GM23338 (cell line): ENCODE data around the gene RUVBL2. TPM values are rescaled to one million over a fixed set of nuclear protein-coding genes. Genes with fewer than 3 reads are reported as not detected.

ENCODE experiments used
- ATAC-seq: fragments of 200-7000 bp; cut with Tn5 transposase; 3 replicates; pipeline ENCODE4 v1.9.1; 2020
- DNase-seq: peaks from one replicate; pipeline ENCODE4 v3.0.0-alpha.2; 2015; ENCODE audit warnings: low spot score
- H2AFZ ChIP-seq: fragments of 200-600 bp; sonication (generic); 2 replicates; pipeline ENCODE4 v1.8.0; 2016; ENCODE audit warnings: antibody characterized with exemption, mild to moderate bottlenecking, moderate library complexity
- H3F3A ChIP-seq: fragments of 200-600 bp; sonication (generic); replicated peaks from 2 replicates; pipeline ENCODE4 v1.8.0; 2017; ENCODE audit warnings: antibody characterized with exemption, mixed run types, low read depth
- H3K27ac ChIP-seq: fragments of 200-600 bp; sonication (generic); 2 replicates; pipeline ENCODE4 v1.6.1; 2016; ENCODE audit warnings: low read depth
- H3K27me3 ChIP-seq: fragments of 200-600 bp; sonication (generic); 2 replicates; pipeline ENCODE4 v1.8.0; 2016; ENCODE audit warnings: mild to moderate bottlenecking, mixed run types, moderate library complexity; ENCODE audit not compliant: insufficient read depth
- H3K36me3 ChIP-seq: fragments of 200-600 bp; sonication (generic); 2 replicates; pipeline ENCODE4 v1.8.0; 2016; ENCODE audit warnings: mild to moderate bottlenecking; ENCODE audit not compliant: insufficient read depth
- H3K4me1 ChIP-seq: fragments of 200-600 bp; sonication (generic); 2 replicates; pipeline ENCODE4 v1.8.0; 2016; ENCODE audit warnings: mild to moderate bottlenecking, moderate library complexity; ENCODE audit not compliant: insufficient read depth
- H3K4me2 ChIP-seq: fragments of 200-600 bp; sonication (generic); 2 replicates; pipeline ENCODE4 v1.7.1; 2017; ENCODE audit warnings: mixed run types
- H3K4me3 ChIP-seq: fragments of 200-600 bp; sonication (generic); 2 replicates; pipeline ENCODE4 v1.6.1; 2016; ENCODE audit warnings: mixed run types
- H3K79me2 ChIP-seq: fragments of 200-600 bp; sonication (generic); replicated peaks from 2 replicates; pipeline ENCODE4 v1.8.0; 2017; ENCODE audit warnings: mild to moderate bottlenecking; ENCODE audit not compliant: insufficient read depth
- H3K9me2 ChIP-seq: fragments of 200-600 bp; sonication (generic); 2 replicates; pipeline ENCODE4 v1.8.0; 2017; ENCODE audit not compliant: insufficient read depth
- H4K20me1 ChIP-seq: fragments of 200-600 bp; sonication (generic); replicated peaks from 2 replicates; pipeline ENCODE4 v1.8.0; 2017; ENCODE audit warnings: mild to moderate bottlenecking; ENCODE audit not compliant: insufficient read depth
- H3K27ac Mint-ChIP-seq: 2 replicates; pipeline ENCODE4 v1.8.0; 2020; ENCODE audit warnings: inconsistent platforms, mild to moderate bottlenecking, moderate library complexity, mixed read lengths
- H3K27me3 Mint-ChIP-seq: 3 replicates; pipeline ENCODE4 v1.8.0; 2022; ENCODE audit warnings: low read depth, mild to moderate bottlenecking, moderate library complexity, mixed read lengths, inconsistent platforms; ENCODE audit not compliant: insufficient read depth, poor library complexity
- H3K36me3 Mint-ChIP-seq: 3 replicates; pipeline ENCODE4 v1.8.0; 2021; ENCODE audit warnings: low read depth, mild to moderate bottlenecking, inconsistent platforms, moderate library complexity, mixed read lengths
- H3K4me1 Mint-ChIP-seq: 3 replicates; pipeline ENCODE4 v1.8.0; 2020; ENCODE audit warnings: mild to moderate bottlenecking, inconsistent platforms, mixed read lengths
- H3K4me3 Mint-ChIP-seq: 3 replicates; pipeline ENCODE4 v1.8.0; 2021; ENCODE audit warnings: moderate library complexity, mild to moderate bottlenecking, inconsistent platforms, mixed read lengths
- H3K9me3 Mint-ChIP-seq: 3 replicates; pipeline ENCODE4 v1.8.0; 2020; ENCODE audit warnings: moderate library complexity, mild to moderate bottlenecking, inconsistent platforms, mixed read lengths
- CREB1 ChIP-seq: fragments of 250-450 bp; sonication (Bioruptor Pico); IDR thresholded peaks from 2 replicates; pipeline ENCODE4 v1.5.0; 2020; ENCODE audit warnings: low read depth, mild to moderate bottlenecking, moderate library complexity
- CTCF ChIP-seq, 2 experiments: fragments of 200-600 bp in 1 of 2; sonication (generic) in 1 of 2; conservative IDR thresholded peaks; 2 replicates each; pipeline versions ENCODE4 v1.5.1 to v1.6.1; 2016 to 2017; ENCODE audit warnings: antibody characterized with exemption in 2 of 2, low read depth in 2 of 2, mild to moderate bottlenecking in 2 of 2, moderate library complexity in 1 of 2
- ETS1 ChIP-seq: IDR thresholded peaks from 2 replicates; pipeline ENCODE4 v1.6.1; 2016; ENCODE audit warnings: antibody characterized with exemption
- EZH2 ChIP-seq: fragments of 200-600 bp; sonication (generic); IDR thresholded peaks from one replicate; pipeline ENCODE4 v1.8.0; 2017; ENCODE audit warnings: antibody characterized with exemption, mild to moderate bottlenecking, low read depth; ENCODE audit not compliant: unreplicated experiment
- EZH2phosphoT487 ChIP-seq: fragments of 200-600 bp; sonication (generic); IDR thresholded peaks from one replicate; pipeline ENCODE4 v1.8.1; 2018; ENCODE audit warnings: antibody characterized with exemption; ENCODE audit not compliant: unreplicated experiment
- JUNB ChIP-seq: IDR thresholded peaks from one replicate; pipeline ENCODE4 v1.6.1; 2016; ENCODE audit warnings: antibody characterized with exemption; ENCODE audit not compliant: unreplicated experiment
- NANOG ChIP-seq: IDR thresholded peaks from 2 replicates; pipeline ENCODE4 v1.6.1; 2016; ENCODE audit warnings: antibody characterized with exemption, borderline replicate concordance
- POLR2AphosphoS5 ChIP-seq: IDR thresholded peaks from 2 replicates; pipeline ENCODE4 v1.6.1; 2016; ENCODE audit warnings: antibody characterized with exemption, low read depth
- REST ChIP-seq: IDR thresholded peaks from one replicate; pipeline ENCODE4 v1.6.1; 2018; ENCODE audit warnings: antibody characterized with exemption; ENCODE audit not compliant: unreplicated experiment
- STAT1 ChIP-seq: IDR thresholded peaks from one replicate; pipeline ENCODE4 v1.6.1; 2016; ENCODE audit warnings: antibody characterized with exemption; ENCODE audit not compliant: unreplicated experiment
- ZNF114 ChIP-seq: fragments of 250-450 bp; sonication (Bioruptor Pico); IDR thresholded peaks from 2 replicates; pipeline ENCODE4 v1.5.0; 2020; ENCODE audit warnings: mild to moderate bottlenecking, moderate library complexity
- ZNF331 ChIP-seq: fragments of 250-450 bp; sonication (Bioruptor Pico); IDR thresholded peaks from 2 replicates; pipeline ENCODE4 v1.5.0; 2020; ENCODE audit warnings: low read depth, mild to moderate bottlenecking, moderate library complexity
- ZNF462 ChIP-seq: fragments of 250-450 bp; sonication (Bioruptor Pico); IDR thresholded peaks from 2 replicates; pipeline ENCODE4 v1.5.0; 2020; ENCODE audit warnings: mild to moderate bottlenecking, moderate library complexity
- polyA plus RNA-seq: library from polyadenylated mRNA; unstranded; fragments of >200 nt; fragmentation: Nextera tagmentation; extraction: Ambion mirVana; gene quantifications from 2 replicates; pipeline ENCODE4 v1.2.1, GENCODE V29; 2016
- total RNA-seq: library from RNA; depleted of rRNA; stranded (reverse); fragments of >200 nt; shearing (Covaris generic); gene quantifications from 2 replicates; pipeline ENCODE4 v1.2.3, GENCODE V29; 2014

The RUVBL2 gene
- total and polyA plus RNA-seq, 2 experiments from 2014 or later = 196 to 252 TPM

GRCh38 chr19:49058562-49058961 lies 64.9 kb downstream of the RUVBL2 start:
- peaks cover 56% of the 10 kb centered on the region for H3K27me3 Mint-ChIP-seq
- H3K4me1 Mint-ChIP-seq = peaks cover 15% of the 10 kb centered on the region
- Histone ChIP-seq H3K4me3 (peak overlapping the region; percentile 73; the same call in 1 of the 2 replicates), H3F3A (no peaks in the 10 kb centered on the region), H3K4me1 (peaks cover 15% of the 10 kb centered on the region), H3K27ac (no peak overlapping the region), H3K79me2 (no peaks in the 10 kb centered on the region), H3K4me2 (peak overlapping the region; percentile 95; the same call in 1 of the 2 replicates), H3K9me2 (no peaks in the 10 kb centered on the region), H3K27me3 (peaks cover 63% of the 10 kb centered on the region), H3K36me3 (no peaks in the 10 kb centered on the region), H4K20me1 (no peaks in the 10 kb centered on the region), H2AFZ (no peak overlapping the region)
- no peak overlapping the region for H3K4me3 Mint-ChIP-seq
- peak; percentile 23 for ATAC-seq
- H3K36me3 Mint-ChIP-seq = no peaks in the 10 kb centered on the region
- TF ChIP-seq JUNB (no peak), REST (no peak), ZNF331 (CRISPR knock-in tag) (no peak), NANOG (no peak), POLR2AphosphoS5 (no peak), STAT1 (no peak), ZNF462 (CRISPR knock-in tag) (no peak), CTCF (conservative IDR thresholded peaks at IDR 0.05; ENCODE audit: low read depth in 2 of 2) (no peak), CREB1 (CRISPR knock-in tag) (no peak), ZNF114 (CRISPR knock-in tag) (no peak), EZH2 (no peak), ETS1 (no peak), EZH2phosphoT487 (no peak)
- no peak for DNase-seq
- no peak overlapping the region for H3K27ac Mint-ChIP-seq
- no peaks in the 10 kb centered on the region; the same call in 2 of the 3 replicates for H3K9me3 Mint-ChIP-seq
